LNCAP (cell line): ENCODE results near the gene DDX3X.

ENCODE experiments used
- TF ChIP-seq, protein P1 (sequence below): fragments of 450-650 bp; IDR thresholded peaks from 2 replicates; pipeline ENCODE4 v1.5.1; 2017; ENCODE audit warnings: mild to moderate bottlenecking

DDX3X gene

DNA sequence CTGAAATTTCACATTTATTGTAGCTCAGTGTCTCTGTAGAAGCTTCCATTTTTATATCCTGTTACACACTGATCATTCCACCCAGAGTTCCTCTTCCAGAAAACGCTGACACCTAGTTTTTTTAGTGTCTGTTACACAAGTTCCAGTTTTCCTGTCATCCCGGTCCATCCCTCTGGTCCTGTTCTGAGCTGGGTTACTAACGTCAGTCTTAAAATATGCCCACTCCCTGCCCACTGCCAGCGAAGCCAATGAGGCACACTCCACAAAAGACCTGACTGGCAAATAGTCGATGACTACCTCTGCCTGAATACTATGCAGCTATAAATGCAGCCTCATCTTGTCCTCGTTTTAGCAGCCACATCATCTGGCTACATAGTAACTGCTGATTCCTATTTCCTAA, 30.9 kb upstream of the DDX3X start:
- TF ChIP-seq, protein P1, sequence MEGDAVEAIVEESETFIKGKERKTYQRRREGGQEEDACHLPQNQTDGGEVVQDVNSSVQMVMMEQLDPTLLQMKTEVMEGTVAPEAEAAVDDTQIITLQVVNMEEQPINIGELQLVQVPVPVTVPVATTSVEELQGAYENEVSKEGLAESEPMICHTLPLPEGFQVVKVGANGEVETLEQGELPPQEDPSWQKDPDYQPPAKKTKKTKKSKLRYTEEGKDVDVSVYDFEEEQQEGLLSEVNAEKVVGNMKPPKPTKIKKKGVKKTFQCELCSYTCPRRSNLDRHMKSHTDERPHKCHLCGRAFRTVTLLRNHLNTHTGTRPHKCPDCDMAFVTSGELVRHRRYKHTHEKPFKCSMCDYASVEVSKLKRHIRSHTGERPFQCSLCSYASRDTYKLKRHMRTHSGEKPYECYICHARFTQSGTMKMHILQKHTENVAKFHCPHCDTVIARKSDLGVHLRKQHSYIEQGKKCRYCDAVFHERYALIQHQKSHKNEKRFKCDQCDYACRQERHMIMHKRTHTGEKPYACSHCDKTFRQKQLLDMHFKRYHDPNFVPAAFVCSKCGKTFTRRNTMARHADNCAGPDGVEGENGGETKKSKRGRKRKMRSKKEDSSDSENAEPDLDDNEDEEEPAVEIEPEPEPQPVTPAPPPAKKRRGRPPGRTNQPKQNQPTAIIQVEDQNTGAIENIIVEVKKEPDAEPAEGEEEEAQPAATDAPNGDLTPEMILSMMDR, result no peak

DNA sequence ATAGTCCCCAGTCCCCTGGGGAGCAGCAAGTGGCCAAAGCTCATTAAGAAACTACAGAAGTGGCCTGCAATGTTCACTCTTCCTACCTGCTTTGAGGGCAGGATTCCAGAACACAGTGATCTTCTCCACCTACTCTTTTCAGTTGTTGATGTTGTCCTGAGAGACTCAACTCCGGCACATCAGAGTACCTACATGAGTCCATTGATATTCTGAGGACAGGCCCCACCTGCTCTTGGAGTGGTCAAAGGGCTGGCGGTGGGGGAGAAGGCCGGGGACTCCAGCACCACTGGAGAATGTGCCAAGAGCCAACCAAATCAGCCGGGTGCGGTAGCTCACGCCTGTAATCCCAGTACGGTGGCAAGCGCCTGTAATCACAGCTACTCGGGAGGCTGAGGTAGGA, 29.8 kb upstream of the DDX3X start:
- TF ChIP-seq, protein P1, result no peak

DNA sequence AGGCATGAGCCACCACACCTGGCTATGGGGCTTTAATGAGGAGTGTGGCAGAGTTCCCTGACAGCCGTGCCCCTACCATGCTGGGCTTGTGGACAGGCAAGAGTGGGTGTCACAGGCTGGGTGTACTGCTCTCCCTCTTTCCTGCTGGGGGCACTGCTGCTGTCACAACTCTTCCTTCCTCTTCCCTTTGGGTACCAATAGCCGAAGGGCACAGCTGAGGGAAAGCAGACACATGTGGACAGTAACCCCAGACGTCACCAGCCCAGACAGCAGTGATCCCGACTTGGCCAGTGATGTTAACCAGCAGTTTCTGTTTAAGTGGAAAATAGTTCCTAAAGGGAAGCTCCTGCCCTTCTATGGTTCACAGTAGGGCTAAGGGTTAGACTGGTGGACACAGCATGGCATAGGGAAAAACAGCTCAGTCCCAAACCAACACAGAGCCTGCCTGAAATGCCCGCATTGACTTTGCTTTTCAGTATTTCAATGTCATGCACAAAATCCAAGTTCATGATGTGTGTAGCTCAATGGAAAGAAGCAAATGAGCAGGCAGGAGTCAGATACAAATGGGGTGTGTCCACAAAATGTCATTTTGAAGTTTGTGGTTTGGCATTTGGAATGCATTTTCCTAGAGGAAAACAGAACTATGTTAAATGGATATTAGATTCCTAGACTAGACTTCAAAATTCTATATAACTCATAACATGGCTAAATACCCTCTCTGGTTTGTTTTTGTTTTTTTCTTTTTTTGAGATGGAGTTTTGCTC, 24.9 kb upstream of the DDX3X start:
- TF ChIP-seq, protein P1, result no peak

DNA sequence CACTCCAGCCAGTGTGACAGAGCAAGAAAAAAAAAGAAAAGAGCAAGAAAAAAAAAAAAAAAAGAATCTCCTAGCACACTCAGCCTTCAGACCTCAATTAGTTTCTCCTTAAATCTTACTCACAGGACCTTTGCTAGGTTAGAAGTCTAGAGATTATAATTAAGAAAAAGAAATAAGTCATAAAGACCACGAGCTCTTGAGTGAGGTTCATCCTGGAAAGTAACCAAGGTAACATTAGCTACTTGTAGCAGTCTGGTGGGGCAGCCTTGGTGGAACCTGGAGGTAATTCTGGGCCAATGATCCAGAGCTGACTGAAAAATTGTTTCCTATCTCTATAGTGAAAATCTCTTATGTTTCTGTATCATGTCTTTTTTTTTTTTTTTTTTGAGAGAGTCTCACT, 21.2 kb upstream of the DDX3X start:
- TF ChIP-seq, protein P1, result no peak

DNA sequence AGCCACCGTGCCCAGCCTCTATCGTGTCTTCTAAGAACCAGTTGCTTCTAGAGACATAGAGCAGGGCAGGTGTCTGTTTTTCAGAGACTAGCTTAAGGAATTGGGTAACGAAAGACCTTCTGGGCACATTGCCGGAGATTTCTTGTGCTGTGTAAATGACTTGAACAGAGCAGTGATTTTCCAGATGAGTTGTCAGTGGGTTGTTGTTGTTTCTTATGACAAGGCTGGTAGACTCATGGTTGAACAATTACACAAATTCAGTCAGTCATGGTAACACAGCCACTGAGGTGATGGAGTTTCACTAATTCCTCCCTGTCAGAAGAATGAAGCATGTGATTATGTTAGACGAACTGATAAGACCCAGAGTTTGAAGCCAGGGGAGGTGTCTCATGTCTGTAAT, 20.5 kb upstream of the DDX3X start:
- TF ChIP-seq, protein P1, result no peak

DNA sequence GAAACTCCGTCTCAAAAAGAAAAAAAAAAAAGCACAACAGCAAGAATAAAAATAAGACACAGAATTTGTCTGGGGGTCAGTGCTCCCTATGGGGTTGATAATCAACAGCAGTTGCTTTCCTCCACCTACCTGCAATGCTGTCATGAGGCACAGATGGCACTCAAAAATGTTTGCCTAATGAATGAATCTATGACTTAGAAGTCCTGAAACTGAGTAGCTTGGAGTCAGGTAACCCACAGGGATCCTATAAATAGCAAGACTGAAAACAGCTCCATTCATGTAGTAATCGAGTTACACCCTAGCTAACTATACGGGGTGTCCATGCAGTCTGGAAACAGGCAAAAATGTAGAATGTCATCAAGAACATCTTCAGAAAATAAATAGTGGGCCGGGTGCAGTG, 19.8 kb upstream of the DDX3X start:
- TF ChIP-seq, protein P1, result no peak

DNA sequence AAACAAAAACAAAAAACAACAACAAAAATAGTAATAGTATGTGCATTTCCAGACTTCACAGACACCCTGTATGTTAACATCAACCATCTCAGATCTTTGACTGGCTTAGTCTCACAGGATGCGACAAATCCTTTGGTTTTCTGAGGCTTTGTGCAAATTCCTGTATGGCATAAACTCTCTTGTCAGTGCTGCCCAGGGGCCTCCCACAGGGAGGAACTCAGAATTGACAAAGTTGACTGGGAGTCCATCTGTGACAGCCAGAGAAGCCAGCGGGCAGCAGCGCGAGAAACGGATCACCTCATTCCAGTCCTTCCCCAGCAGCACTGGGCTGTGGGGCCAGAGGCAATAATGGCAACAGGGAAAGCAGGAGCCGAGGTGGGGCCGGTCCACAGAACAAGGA, 19.1 kb upstream of the DDX3X start:
- TF ChIP-seq, protein P1, result no peak
